Lung (tissue), 12 donors: ENCODE data around the gene IMP3. TPM values are rescaled to one million over a fixed set of nuclear protein-coding genes. Genes with fewer than 3 reads are reported as not detected.

Experiments
- ATAC-seq: fragments of 200-7000 bp; cut with Tn5 transposase; one replicate; pipeline ENCODE4 v1.9.1; 2020; ENCODE audit warnings: moderate number of reproducible peaks; ENCODE audit not compliant: insufficient read depth, low FRiP score
- DNase-seq, 3 donors: peaks; one replicate each; pipeline ENCODE4 v3.0.0-alpha.2; 2013 to 2017
- H3K27ac ChIP-seq, 2 donors: one replicate each; pipeline ENCODE4 v1.5.1; 2013; ENCODE audit warnings: mild to moderate bottlenecking in 2 of 2, moderate library complexity in 2 of 2, control low read depth in 1 of 2, inconsistent platforms in 1 of 2, low read depth in 1 of 2, low read length in 1 of 2
- H3K27me3 ChIP-seq, 3 donors: one replicate each; pipeline ENCODE4 v1.5.1; 2013; ENCODE audit warnings: low read length in 2 of 3; ENCODE audit not compliant: control insufficient read depth in 3 of 3, insufficient read depth in 3 of 3
- H3K36me3 ChIP-seq, 4 donors: one replicate each; pipeline ENCODE4 v1.5.1; 2013; ENCODE audit warnings: low read length in 4 of 4, mild to moderate bottlenecking in 1 of 4, moderate library complexity in 1 of 4; ENCODE audit not compliant: control insufficient read depth in 4 of 4, insufficient read depth in 4 of 4
- H3K4me1 ChIP-seq, 5 donors: one replicate each; pipeline ENCODE4 v1.5.1; 2013; ENCODE audit warnings: low read length in 5 of 5, mild to moderate bottlenecking in 2 of 5, moderate library complexity in 1 of 5; ENCODE audit not compliant: control insufficient read depth in 5 of 5, insufficient read depth in 5 of 5
- H3K4me3 ChIP-seq: one replicate; pipeline ENCODE4 v1.5.1; 2013; ENCODE audit warnings: mild to moderate bottlenecking, control low read depth, moderate library complexity
- H3K9ac ChIP-seq, 2 donors: one replicate each; pipeline ENCODE4 v1.5.1; 2013; ENCODE audit warnings: low read length in 2 of 2, control low read depth in 1 of 2; ENCODE audit not compliant: insufficient read depth in 1 of 2
- H3K9me3 ChIP-seq, 4 donors: one replicate each; pipeline ENCODE4 v1.5.1; 2013; ENCODE audit warnings: low read length in 3 of 4, mild to moderate bottlenecking in 1 of 4, moderate library complexity in 1 of 4; ENCODE audit not compliant: control insufficient read depth in 4 of 4, insufficient read depth in 3 of 4
- WGBS, 2 donors: extraction: QIAGEN DNeasy Blood & Tissue Kit; methylation state at CpG; one replicate each; pipeline ENCODE4 v1.1.7; 2013; 5-methylcytosine and 5-hydroxymethylcytosine counted together
- polyA plus RNA-seq, 2 donors: library from polyadenylated mRNA; stranded (reverse); fragments of 200-250 nt; gene quantifications; one replicate each; pipeline ENCODE4 v1.2.1, GENCODE V29; 2013
- total RNA-seq, 2 donors: library from RNA; depleted of rRNA in 1 of 2; stranded (reverse); fragments of >200 nt in 1 of 2; gene quantifications; one replicate each; pipeline ENCODE4 v1.2.1, GENCODE V29; 2014 to 2021
- TF ChIP-seq, protein P1 (sequence below): IDR thresholded peaks from 2 replicates; pipeline ENCODE4 v1.5.1; 2012; ENCODE audit warnings: mild to moderate bottlenecking; ENCODE audit errors: control extremely low read depth, extremely low read depth
- donor health status: control.
- donor health status: control.
- donor health status: Bipolar disorder and iron deficiency.
- donor health status: healthy.
- donor health status: DM: yes; HTN: yes; CAD: no.

IMP3 gene
- total and polyA plus RNA-seq, 4 donors = 34.2 to 78.4 (median 70.1) TPM

DNA sequence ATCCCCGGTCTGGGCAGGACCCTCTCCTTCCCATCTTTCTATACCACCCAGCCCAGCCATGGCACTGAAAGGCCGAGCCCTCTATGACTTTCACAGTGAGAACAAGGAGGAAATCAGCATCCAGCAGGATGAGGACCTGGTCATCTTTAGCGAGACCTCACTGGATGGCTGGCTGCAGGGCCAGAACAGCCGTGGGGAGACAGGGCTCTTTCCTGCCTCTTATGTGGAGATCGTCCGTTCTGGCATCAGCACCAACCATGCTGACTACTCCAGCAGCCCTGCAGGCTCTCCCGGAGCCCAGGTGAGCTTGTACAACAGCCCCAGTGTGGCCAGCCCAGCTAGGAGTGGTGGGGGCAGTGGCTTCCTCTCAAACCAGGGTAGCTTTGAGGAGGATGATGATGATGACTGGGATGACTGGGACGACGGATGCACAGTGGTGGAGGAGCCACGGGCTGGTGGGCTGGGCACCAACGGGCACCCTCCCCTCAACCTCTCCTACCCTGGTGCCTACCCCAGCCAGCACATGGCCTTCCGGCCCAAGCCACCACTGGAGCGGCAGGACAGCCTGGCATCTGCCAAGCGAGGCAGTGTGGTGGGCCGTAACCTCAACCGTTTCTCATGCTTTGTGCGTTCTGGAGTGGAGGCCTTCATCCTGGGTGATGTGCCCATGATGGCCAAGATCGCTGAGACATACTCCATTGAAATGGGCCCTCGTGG is 9.2 kb upstream of the IMP3 start:
- Histone ChIP-seq H3K9ac (peak overlapping the region; percentile 69 to 90), H3K27me3 (no peaks in the 10 kb centered on the region), H3K4me3 (peak overlapping the region; percentile 79), H3K27ac (peak overlapping the region in 1 of 2 donors; percentile 96), H3K9me3 (no peaks in the 10 kb centered on the region), H3K36me3 (peaks cover 0 to 13% (median 4%) of the 10 kb centered on the region in 4 donors), H3K4me1 (peaks cover 4 to 56% (median 29%) of the 10 kb centered on the region in 5 donors)
- DNase-seq = no peak
- TF ChIP-seq, protein P1, sequence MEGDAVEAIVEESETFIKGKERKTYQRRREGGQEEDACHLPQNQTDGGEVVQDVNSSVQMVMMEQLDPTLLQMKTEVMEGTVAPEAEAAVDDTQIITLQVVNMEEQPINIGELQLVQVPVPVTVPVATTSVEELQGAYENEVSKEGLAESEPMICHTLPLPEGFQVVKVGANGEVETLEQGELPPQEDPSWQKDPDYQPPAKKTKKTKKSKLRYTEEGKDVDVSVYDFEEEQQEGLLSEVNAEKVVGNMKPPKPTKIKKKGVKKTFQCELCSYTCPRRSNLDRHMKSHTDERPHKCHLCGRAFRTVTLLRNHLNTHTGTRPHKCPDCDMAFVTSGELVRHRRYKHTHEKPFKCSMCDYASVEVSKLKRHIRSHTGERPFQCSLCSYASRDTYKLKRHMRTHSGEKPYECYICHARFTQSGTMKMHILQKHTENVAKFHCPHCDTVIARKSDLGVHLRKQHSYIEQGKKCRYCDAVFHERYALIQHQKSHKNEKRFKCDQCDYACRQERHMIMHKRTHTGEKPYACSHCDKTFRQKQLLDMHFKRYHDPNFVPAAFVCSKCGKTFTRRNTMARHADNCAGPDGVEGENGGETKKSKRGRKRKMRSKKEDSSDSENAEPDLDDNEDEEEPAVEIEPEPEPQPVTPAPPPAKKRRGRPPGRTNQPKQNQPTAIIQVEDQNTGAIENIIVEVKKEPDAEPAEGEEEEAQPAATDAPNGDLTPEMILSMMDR = no peak
- WGBS, 2 donors = 76 to 85% methylated on average over 19 of the region's 19 CpGs
- no peak for ATAC-seq

DNA sequence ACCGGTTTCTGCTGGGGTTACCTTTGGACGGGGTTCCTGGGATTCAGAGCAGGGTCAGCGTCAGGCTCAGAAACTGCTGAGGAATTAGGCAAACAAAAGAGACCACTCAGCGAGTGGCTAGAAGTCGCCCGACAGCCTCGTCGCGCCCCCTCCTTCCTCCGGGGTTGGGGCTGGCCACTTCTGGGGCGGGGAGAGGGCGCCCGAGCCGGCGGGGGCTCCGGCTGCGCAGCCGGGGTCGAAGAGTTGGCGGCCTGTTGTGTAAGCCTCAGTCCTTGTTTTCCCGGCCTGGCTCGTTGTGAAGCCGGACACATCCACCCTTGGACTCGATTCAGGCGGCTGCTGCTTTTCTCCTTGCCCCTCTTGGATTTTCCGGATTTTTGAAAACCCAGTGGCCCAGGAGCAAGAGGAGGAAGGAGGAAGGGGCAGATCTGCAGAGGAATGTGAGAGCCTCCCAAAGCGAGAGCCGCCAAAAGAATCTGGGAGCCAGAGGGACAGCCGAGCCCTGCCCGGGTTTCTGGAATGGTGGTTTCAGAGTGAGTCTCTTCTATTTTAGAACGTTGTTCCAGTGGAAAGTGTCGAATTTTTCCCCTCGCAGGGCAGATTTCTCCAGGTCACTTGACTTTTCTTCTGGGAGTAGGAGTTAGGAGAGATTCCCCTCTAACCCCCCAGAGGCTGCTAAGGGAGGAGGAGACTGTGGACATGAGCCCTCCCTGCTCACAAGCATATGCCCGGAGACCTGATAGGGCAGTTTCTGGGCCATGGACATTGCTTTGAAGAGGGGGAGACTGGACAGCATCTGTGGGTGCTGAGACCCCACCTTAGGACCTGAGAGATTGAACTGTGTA is 8.4 kb upstream of the IMP3 start:
- no peaks in the 10 kb centered on the region for H3K27me3 ChIP-seq
- WGBS, 2 donors = 8 to 16% methylated on average over 32 to 34 of the region's 34 CpGs
- peak overlapping the region; percentile 89 to 96 for H3K27ac ChIP-seq
- ATAC-seq (no peak), DNase-seq (peak; percentile 66 to 68 (median 67))
- H3K4me1 ChIP-seq = peaks cover 4 to 55% (median 29%) of the 10 kb centered on the region in 5 donors
- H3K36me3 ChIP-seq = peaks cover 0 to 10% (median 4%) of the 10 kb centered on the region in 4 donors
- TF ChIP-seq, protein P1 = no peak
- H3K9me3 ChIP-seq = no peaks in the 10 kb centered on the region
- peak overlapping the region; percentile 85 to 90 for H3K9ac ChIP-seq
- peak overlapping the region; percentile 79 for H3K4me3 ChIP-seq

DNA sequence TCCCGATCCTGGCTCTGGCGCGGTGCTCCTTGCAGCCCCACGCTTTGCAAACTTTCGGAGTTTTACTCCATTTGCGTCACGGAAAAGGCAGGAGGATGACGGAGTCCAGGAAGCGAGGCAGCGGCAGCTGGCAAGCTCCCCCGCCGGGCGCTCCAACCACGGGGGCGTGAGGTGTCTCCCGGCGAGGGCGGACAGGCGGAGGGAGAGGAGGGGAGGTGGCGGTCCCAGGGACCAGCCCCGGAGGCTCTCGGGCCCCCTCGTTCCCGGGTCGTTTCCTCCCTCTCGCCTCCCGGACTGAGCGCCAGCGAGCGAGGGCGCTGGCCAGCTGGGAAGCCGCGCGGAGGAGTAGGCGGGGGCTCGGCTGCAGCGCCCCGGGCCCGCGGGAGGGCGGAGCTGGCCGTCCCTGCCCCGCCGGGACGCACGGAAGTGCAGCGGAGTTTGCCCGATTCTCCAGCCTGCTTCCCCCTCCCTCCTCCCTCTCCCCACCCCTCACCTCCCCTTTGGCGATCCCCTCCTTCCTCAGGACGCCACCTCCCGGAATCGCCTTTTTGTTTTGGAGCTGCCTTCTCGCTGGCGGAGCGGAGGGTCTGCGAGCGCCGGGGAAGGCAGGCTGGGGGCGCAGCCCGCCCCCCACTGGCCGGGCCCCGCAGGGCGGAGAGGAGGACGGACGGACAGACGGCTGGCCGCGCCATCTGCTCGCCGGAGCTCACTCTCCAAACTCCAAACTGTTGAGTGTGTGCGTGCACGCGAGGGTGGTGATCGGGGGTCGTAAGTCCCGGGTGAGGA is 7.5 kb upstream of the IMP3 start, which contains the start of gene SNX33:
TSS of gene SNX33 (plus strand) at position 543 of the 786 bp plus-strand sequence. CDS start 1,191 bp downstream, outside the sequence.
- H3K27ac ChIP-seq = peak within 1 kb of the TSS; percentile 89 to 96
- peak; percentile 92 to 96 (median 94) for DNase-seq

More for the DNA sequence above, 7.5 kb upstream of the IMP3 start, which contains the start of gene SNX33:
- H3K27me3 ChIP-seq = no peaks in the 10 kb centered on the region
- H3K4me1 ChIP-seq = peaks cover 4 to 47% (median 26%) of the 10 kb centered on the region in 5 donors
- H3K9me3 ChIP-seq = no peaks in the 10 kb centered on the region
- peak within 1 kb of the TSS; percentile 79 for H3K4me3 ChIP-seq
- WGBS, 2 donors = 0% methylated on average over 61 to 76 of the region's 76 CpGs
- peak; percentile 91 for ATAC-seq
- TF ChIP-seq, protein P1 = no peak
- peak within 1 kb of the TSS; percentile 90 to 94 for H3K9ac ChIP-seq
- peaks cover 0 to 7% (median 4%) of the 10 kb centered on the region in 4 donors for H3K36me3 ChIP-seq
